KOPT-K1 (cell line): Measurements from ENCODE around the gene MAPKAP1.
"Not testable (repeated sequence)": the region's sequence is repeated elsewhere in the genome, so short reads cannot be mapped to it uniquely, and the experiment has no call there.

Experiments used
- H3K27ac ChIP-seq: fragments of 200-600 bp; sonication (generic); 2 replicates; pipeline ENCODE4 v1.5.1; 2016; ENCODE audit warnings: antibody characterized with exemption, mild to moderate bottlenecking, low read depth, low read length; ENCODE audit not compliant: poor library complexity, severe bottlenecking
- H3K36me3 ChIP-seq: fragments of 200-600 bp; sonication (generic); 2 replicates; pipeline ENCODE4 v1.5.1; 2017; ENCODE audit warnings: antibody characterized with exemption, mild to moderate bottlenecking, low read length, moderate library complexity; ENCODE audit not compliant: insufficient read depth
- H3K9me3 ChIP-seq: fragments of 200-600 bp; sonication (generic); 2 replicates; pipeline ENCODE4 v1.5.1; 2017; ENCODE audit warnings: antibody characterized with exemption, low read length, mild to moderate bottlenecking; ENCODE audit not compliant: insufficient read depth, poor library complexity, severe bottlenecking

Gene MAPKAP1

GRCh38 chr9:125696106-125696647 is 10.8 kb downstream of the MAPKAP1 start:
- H3K27ac ChIP-seq: no peak overlapping the region
- H3K36me3 ChIP-seq: no peaks in the 10 kb centered on the region
- no peaks in the 10 kb centered on the region for H3K9me3 ChIP-seq

- H3K27ac ChIP-seq, H3K9me3 ChIP-seq, H3K36me3 ChIP-seq: not testable (repeated sequence)
Measured at GRCh38 chr9:125695548-125695947, 11.5 kb downstream of the MAPKAP1 start.

GRCh38 chr9:125694478-125694877 is 12.5 kb downstream of the MAPKAP1 start:
- Histone ChIP-seq H3K9me3 (no peaks in the 10 kb centered on the region), H3K27ac (no peak overlapping the region), H3K36me3 (no peaks in the 10 kb centered on the region)

- H3K27ac ChIP-seq, H3K9me3 ChIP-seq, H3K36me3 ChIP-seq: not testable (repeated sequence)
Measured at GRCh38 chr9:125693492-125693891, 13.5 kb downstream of the MAPKAP1 start.

- Histone ChIP-seq H3K27ac (no peak overlapping the region), H3K9me3 (no peaks in the 10 kb centered on the region), H3K36me3 (no peaks in the 10 kb centered on the region)
Measured at GRCh38 chr9:125691869-125692268, 15.1 kb downstream of the MAPKAP1 start.

- Histone ChIP-seq H3K27ac (no peak overlapping the region), H3K36me3 (no peaks in the 10 kb centered on the region), H3K9me3 (no peaks in the 10 kb centered on the region)
Measured at GRCh38 chr9:125690679-125691078, 16.3 kb downstream of the MAPKAP1 start.

GRCh38 chr9:125687163-125687863 is 19.7 kb downstream of the MAPKAP1 start:
- peaks cover 9% of the 10 kb centered on the region; the same call in 1 of the 2 replicates for H3K36me3 ChIP-seq
- H3K27ac ChIP-seq: no peak overlapping the region
- no peaks in the 10 kb centered on the region for H3K9me3 ChIP-seq

- Histone ChIP-seq H3K27ac (no peak overlapping the region), H3K9me3 (no peaks in the 10 kb centered on the region), H3K36me3 (peaks cover 9% of the 10 kb centered on the region; the same call in 1 of the 2 replicates)
Measured at GRCh38 chr9:125685167-125685566, 21.8 kb downstream of the MAPKAP1 start.

- H3K9me3 ChIP-seq: no peaks in the 10 kb centered on the region
- H3K27ac ChIP-seq: no peak overlapping the region
- H3K36me3 ChIP-seq: peaks cover 9% of the 10 kb centered on the region; the same call in 1 of the 2 replicates
Measured at GRCh38 chr9:125683486-125683885, 23.5 kb downstream of the MAPKAP1 start.

GRCh38 chr9:125682340-125682739 is 24.7 kb downstream of the MAPKAP1 start:
- H3K36me3 ChIP-seq: peaks cover 9% of the 10 kb centered on the region; the same call in 1 of the 2 replicates
- H3K27ac ChIP-seq: no peak overlapping the region
- no peaks in the 10 kb centered on the region for H3K9me3 ChIP-seq

- Histone ChIP-seq H3K27ac (no peak overlapping the region), H3K9me3 (no peaks in the 10 kb centered on the region), H3K36me3 (peaks cover 9% of the 10 kb centered on the region; the same call in 1 of the 2 replicates)
Measured at GRCh38 chr9:125681657-125682056, 25.4 kb downstream of the MAPKAP1 start.

GRCh38 chr9:125681086-125681622 is 25.9 kb downstream of the MAPKAP1 start:
- peaks cover 9% of the 10 kb centered on the region; the same call in 1 of the 2 replicates for H3K36me3 ChIP-seq
- H3K27ac ChIP-seq: no peak overlapping the region
- no peaks in the 10 kb centered on the region for H3K9me3 ChIP-seq

- Histone ChIP-seq H3K9me3 (no peaks in the 10 kb centered on the region), H3K36me3 (peaks cover 9% of the 10 kb centered on the region; the same call in 1 of the 2 replicates), H3K27ac (no peak overlapping the region)
Measured at GRCh38 chr9:125680445-125680844, 26.6 kb downstream of the MAPKAP1 start.

GRCh38 chr9:125679597-125680189 is 27.3 kb downstream of the MAPKAP1 start:
- no peak overlapping the region for H3K27ac ChIP-seq

More at GRCh38 chr9:125679597-125680189, 27.3 kb downstream of the MAPKAP1 start:
- Histone ChIP-seq H3K36me3 (peaks cover 3% of the 10 kb centered on the region; the same call in 1 of the 2 replicates), H3K9me3 (no peaks in the 10 kb centered on the region)
